H9 (cell line): ENCODE results near the gene HRC. TPM values are rescaled to one million over a fixed set of nuclear protein-coding genes. Genes with fewer than 3 reads are reported as not detected.

Source experiments
- DNase-seq: peaks from one replicate; pipeline ENCODE4 v3.0.0-alpha.2; 2017
- H2AFZ ChIP-seq: one replicate; pipeline ENCODE4 v1.6.1; 2013; ENCODE audit warnings: mild to moderate bottlenecking, low read length, control low read depth, moderate library complexity
- H2AK5ac ChIP-seq: 2 replicates; pipeline ENCODE4 v1.6.1; 2013; ENCODE audit warnings: low read length, control low read depth, mixed read lengths; ENCODE audit not compliant: insufficient read length
- H2BK120ac ChIP-seq: one replicate; pipeline ENCODE4 v1.6.1; 2013; ENCODE audit warnings: low read depth, mild to moderate bottlenecking, low read length, control low read depth, inconsistent platforms; ENCODE audit not compliant: poor library complexity, severe bottlenecking
- H2BK12ac ChIP-seq: 2 replicates; pipeline ENCODE4 v1.6.1; 2013; ENCODE audit warnings: low read length, control low read depth, mixed read lengths, low read depth; ENCODE audit not compliant: insufficient read length
- H2BK15ac ChIP-seq: 2 replicates; pipeline ENCODE4 v1.6.1; 2013; ENCODE audit warnings: low read depth, low read length, control low read depth
- H2BK20ac ChIP-seq: one replicate; pipeline ENCODE4 v1.6.1; 2013; ENCODE audit warnings: low read depth, mild to moderate bottlenecking, low read length, control low read depth, inconsistent platforms; ENCODE audit not compliant: poor library complexity, severe bottlenecking
- H2BK5ac ChIP-seq: 2 replicates; pipeline ENCODE4 v1.6.1; 2013; ENCODE audit warnings: low read length, control low read depth, mixed read lengths; ENCODE audit not compliant: insufficient read length
- H3K14ac ChIP-seq: 2 replicates; pipeline ENCODE4 v1.6.1; 2013; ENCODE audit warnings: low read length, control low read depth; ENCODE audit not compliant: insufficient read depth
- H3K18ac ChIP-seq: 2 replicates; pipeline ENCODE4 v1.6.1; 2013; ENCODE audit warnings: low read depth, mild to moderate bottlenecking, mixed read lengths, low read length, control low read depth; ENCODE audit not compliant: insufficient read length
- H3K23ac ChIP-seq: 2 replicates; pipeline ENCODE4 v1.6.1; 2013; ENCODE audit warnings: low read length, control low read depth, mixed read lengths, low read depth; ENCODE audit not compliant: insufficient read length
- H3K23me2 ChIP-seq: 2 replicates; pipeline ENCODE4 v1.6.1; 2013; ENCODE audit warnings: low read depth, mild to moderate bottlenecking, mixed read lengths, low read length, control low read depth; ENCODE audit not compliant: insufficient read length, poor library complexity, severe bottlenecking
- H3K27ac ChIP-seq: 2 replicates; pipeline ENCODE4 v1.5.1; 2013; ENCODE audit warnings: low read length, control low read depth, mixed read lengths, low read depth; ENCODE audit not compliant: insufficient read length
- H3K27me3 ChIP-seq: 2 replicates; pipeline ENCODE4 v1.6.1; 2013; ENCODE audit warnings: low read length, control low read depth, inconsistent platforms; ENCODE audit not compliant: insufficient read depth
- H3K4ac ChIP-seq: 2 replicates; pipeline ENCODE4 v1.6.1; 2013; ENCODE audit warnings: low read depth, mild to moderate bottlenecking, control low read depth, inconsistent platforms, low read length, moderate library complexity
- H3K4me1 ChIP-seq: 2 replicates; pipeline ENCODE4 v1.6.1; 2013; ENCODE audit warnings: low read length, control low read depth, inconsistent platforms; ENCODE audit not compliant: insufficient read depth
- H3K4me2 ChIP-seq: 2 replicates; pipeline ENCODE4 v1.6.1; 2013; ENCODE audit warnings: low read length, control low read depth, mixed read lengths; ENCODE audit not compliant: insufficient read length, insufficient read depth
- H3K56ac ChIP-seq: 2 replicates; pipeline ENCODE4 v1.6.1; 2013; ENCODE audit warnings: low read depth, mild to moderate bottlenecking, mixed read lengths, low read length, control low read depth; ENCODE audit not compliant: insufficient read length
- H3K79me1 ChIP-seq: 2 replicates; pipeline ENCODE4 v1.6.1; 2013; ENCODE audit warnings: low read depth, mild to moderate bottlenecking, moderate library complexity, low read length, control low read depth, inconsistent platforms; ENCODE audit not compliant: insufficient read depth, poor library complexity, severe bottlenecking
- H3K79me2 ChIP-seq: 2 replicates; pipeline ENCODE4 v1.6.1; 2013; ENCODE audit warnings: low read length, control low read depth, inconsistent platforms; ENCODE audit not compliant: insufficient read depth
- H3K9ac ChIP-seq: 2 replicates; pipeline ENCODE4 v1.6.1; 2013; ENCODE audit warnings: low read length, control low read depth, mixed read lengths; ENCODE audit not compliant: insufficient read length; ENCODE audit errors: extremely low read depth
- H3K9me3 ChIP-seq: one replicate; pipeline ENCODE4 v1.6.1; 2013; ENCODE audit warnings: low read depth, low read length, inconsistent platforms; ENCODE audit not compliant: control insufficient read depth
- H3T11ph ChIP-seq: one replicate; pipeline ENCODE4 v1.6.1; 2013; ENCODE audit warnings: mild to moderate bottlenecking, low read length, control low read depth, inconsistent platforms
- H4K20me1 ChIP-seq: one replicate; pipeline ENCODE4 v1.6.1; 2013; ENCODE audit not compliant: control insufficient read depth, insufficient read length, insufficient read depth
- H4K5ac ChIP-seq: 2 replicates; pipeline ENCODE4 v1.6.1; 2013; ENCODE audit warnings: low read depth, mild to moderate bottlenecking, mixed read lengths, low read length, control low read depth; ENCODE audit not compliant: insufficient read length
- H4K8ac ChIP-seq: replicated peaks from 2 replicates; pipeline ENCODE4 v1.6.1; 2013; ENCODE audit warnings: low read length, control low read depth, mixed read lengths, low read depth; ENCODE audit not compliant: insufficient read length
- H4K91ac ChIP-seq: 2 replicates; pipeline ENCODE4 v1.6.1; 2013; ENCODE audit warnings: low read depth, mild to moderate bottlenecking, moderate library complexity, mixed read lengths, low read length, control low read depth; ENCODE audit not compliant: insufficient read length
- H3K27ac Mint-ChIP-seq, 3 experiments: 2 replicates in 2 of 3; 3 replicates in 1 of 3; pipeline ENCODE4 v1.8.0; 2020 to 2021; ENCODE audit warnings: mixed read lengths in 3 of 3, mild to moderate bottlenecking in 1 of 3, moderate library complexity in 1 of 3
- H3K27me3 Mint-ChIP-seq: 2 replicates; pipeline ENCODE4 v1.8.0; 2021; ENCODE audit warnings: low read depth, mild to moderate bottlenecking, moderate library complexity, mixed read lengths
- H3K36me3 Mint-ChIP-seq, 3 experiments: 2 replicates in 2 of 3; 3 replicates in 1 of 3; pipeline ENCODE4 v1.8.0; 2020 to 2021; ENCODE audit warnings: low read depth in 3 of 3, mixed read lengths in 3 of 3; ENCODE audit not compliant: insufficient read depth in 1 of 3
- H3K4me1 Mint-ChIP-seq, 2 experiments: 2 replicates each; pipeline ENCODE4 v1.8.0; 2020; ENCODE audit warnings: mixed read lengths in 2 of 2
- H3K4me3 Mint-ChIP-seq, 2 experiments: 2 replicates in 1 of 2; 3 replicates in 1 of 2; pipeline ENCODE4 v1.8.0; 2020 to 2021; ENCODE audit warnings: mild to moderate bottlenecking in 2 of 2, mixed read lengths in 2 of 2, moderate library complexity in 1 of 2
- H3K9me3 Mint-ChIP-seq, 2 experiments: 2 replicates in 1 of 2; 3 replicates in 1 of 2; pipeline ENCODE4 v1.8.0; 2020; ENCODE audit warnings: mild to moderate bottlenecking in 2 of 2, mixed read lengths in 2 of 2, moderate library complexity in 1 of 2
- whole genome bisulfite sequencing: extraction: QIAGEN DNeasy Blood & Tissue Kit; methylation state at CpG from one replicate; pipeline ENCODE4 v1.1.7; 2013; ENCODE audit warnings: missing lambda C conversion rate, low lambda C conversion rate, mixed read lengths; ENCODE audit not compliant: insufficient read length; ENCODE audit errors: extremely low coverage; 5-methylcytosine and 5-hydroxymethylcytosine counted together
- total RNA-seq: library from RNA; stranded (reverse); gene quantifications from 2 replicates; pipeline ENCODE4 v1.2.1, GENCODE V29; 2021
- TF ChIP-seq, protein P1 (sequence below): fragments of 200-600 bp; sonication (generic); conservative IDR thresholded peaks from 3 replicates; pipeline ENCODE4 v1.8.0; 2021; ENCODE audit warnings: antibody characterized with exemption, mild to moderate bottlenecking

HRC gene
- total RNA-seq, 1 experiment from 2014 or later = 1.8 TPM

DNA sequence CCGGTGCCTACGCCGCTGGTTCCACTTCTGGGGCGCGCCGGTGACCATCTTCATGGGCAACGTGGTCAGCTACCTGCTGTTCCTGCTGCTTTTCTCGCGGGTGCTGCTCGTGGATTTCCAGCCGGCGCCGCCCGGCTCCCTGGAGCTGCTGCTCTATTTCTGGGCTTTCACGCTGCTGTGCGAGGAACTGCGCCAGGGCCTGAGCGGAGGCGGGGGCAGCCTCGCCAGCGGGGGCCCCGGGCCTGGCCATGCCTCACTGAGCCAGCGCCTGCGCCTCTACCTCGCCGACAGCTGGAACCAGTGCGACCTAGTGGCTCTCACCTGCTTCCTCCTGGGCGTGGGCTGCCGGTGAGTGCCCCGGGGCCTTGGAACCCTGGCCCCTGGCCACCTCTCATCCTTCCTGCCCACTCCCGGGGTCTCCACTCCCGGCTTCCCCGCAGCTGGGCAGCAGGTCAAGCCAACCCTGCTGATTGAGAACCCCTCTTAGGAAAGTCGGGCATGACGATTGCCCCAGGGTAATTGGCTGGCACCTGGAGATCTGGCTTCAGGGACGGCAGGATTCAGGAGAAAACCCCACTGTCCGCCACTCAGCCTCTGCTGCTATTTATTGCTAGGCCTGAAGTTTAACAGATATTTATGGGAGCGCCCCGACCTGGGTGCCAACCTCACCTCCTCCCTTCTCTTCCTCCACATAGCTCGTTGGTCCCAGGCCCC lies 41.5 kb upstream of the HRC start:
- Histone ChIP-seq H2BK120ac (no peak overlapping the region), H3K4ac (no peak overlapping the region; the same call in 1 of the 2 replicates), H4K20me1 (no peaks in the 10 kb centered on the region), H3K27me3 (no peaks in the 10 kb centered on the region), H3K79me1 (no peaks in the 10 kb centered on the region), H3K27ac (no peak overlapping the region), H2BK15ac (no peak overlapping the region), H4K91ac (no peak overlapping the region), H4K8ac (no peak overlapping the region), H2BK5ac (no peak overlapping the region), H3K18ac (no peak overlapping the region), H3K4me1 (no peaks in the 10 kb centered on the region), H3K56ac (no peak overlapping the region), H2BK20ac (no peak overlapping the region), H3K23me2 (no peaks in the 10 kb centered on the region), H2BK12ac (no peak overlapping the region), H3K79me2 (no peaks in the 10 kb centered on the region), H2AFZ (no peak overlapping the region), H3K4me2 (no peak overlapping the region), H2AK5ac (no peak overlapping the region), H3K23ac (no peak overlapping the region), H4K5ac (no peak overlapping the region), H3K9me3 (no peaks in the 10 kb centered on the region), H3K9ac (no peak overlapping the region), H3T11ph (no peak overlapping the region), H3K14ac (no peak overlapping the region)
- Mint-ChIP-seq H3K27me3 (peaks cover 3% of the 10 kb centered on the region), H3K4me1 (peaks cover 0 to 2% of the 10 kb centered on the region in 2 experiments; a peak in 1 of 4 replicates), H3K36me3 (peaks cover 3 to 23% (median 4%) of the 10 kb centered on the region in 3 experiments; a peak in 4 of 7 replicates), H3K27ac (no peak overlapping the region), H3K4me3 (no peak overlapping the region), H3K9me3 (no peaks in the 10 kb centered on the region; a peak in 3 of 5 replicates)
- TF ChIP-seq, protein P1, sequence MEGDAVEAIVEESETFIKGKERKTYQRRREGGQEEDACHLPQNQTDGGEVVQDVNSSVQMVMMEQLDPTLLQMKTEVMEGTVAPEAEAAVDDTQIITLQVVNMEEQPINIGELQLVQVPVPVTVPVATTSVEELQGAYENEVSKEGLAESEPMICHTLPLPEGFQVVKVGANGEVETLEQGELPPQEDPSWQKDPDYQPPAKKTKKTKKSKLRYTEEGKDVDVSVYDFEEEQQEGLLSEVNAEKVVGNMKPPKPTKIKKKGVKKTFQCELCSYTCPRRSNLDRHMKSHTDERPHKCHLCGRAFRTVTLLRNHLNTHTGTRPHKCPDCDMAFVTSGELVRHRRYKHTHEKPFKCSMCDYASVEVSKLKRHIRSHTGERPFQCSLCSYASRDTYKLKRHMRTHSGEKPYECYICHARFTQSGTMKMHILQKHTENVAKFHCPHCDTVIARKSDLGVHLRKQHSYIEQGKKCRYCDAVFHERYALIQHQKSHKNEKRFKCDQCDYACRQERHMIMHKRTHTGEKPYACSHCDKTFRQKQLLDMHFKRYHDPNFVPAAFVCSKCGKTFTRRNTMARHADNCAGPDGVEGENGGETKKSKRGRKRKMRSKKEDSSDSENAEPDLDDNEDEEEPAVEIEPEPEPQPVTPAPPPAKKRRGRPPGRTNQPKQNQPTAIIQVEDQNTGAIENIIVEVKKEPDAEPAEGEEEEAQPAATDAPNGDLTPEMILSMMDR = no peak
- DNase-seq = no peak
- WGBS = no CpG with 5 or more reads among the region's 40 CpGs
